Stomach smooth muscle (tissue), 2 donors: ENCODE data around the gene TIMM21.
A peak's percentile ranks its signal among the peaks of the same experiment; 100 is the strongest.

Source experiments
- H3K27ac ChIP-seq: one replicate; pipeline ENCODE4 v1.7.0; 2013; ENCODE audit warnings: mild to moderate bottlenecking, low read length, inconsistent platforms
- H3K27me3 ChIP-seq, 2 donors: one replicate each; pipeline ENCODE4 v1.7.0; 2013; ENCODE audit warnings: low read length in 2 of 2; ENCODE audit not compliant: insufficient read depth in 2 of 2, control insufficient read depth in 1 of 2
- H3K36me3 ChIP-seq, 2 donors: one replicate each; pipeline ENCODE4 v1.7.0; 2013; ENCODE audit warnings: low read length in 2 of 2; ENCODE audit not compliant: control insufficient read depth in 2 of 2, insufficient read depth in 2 of 2
- H3K4me1 ChIP-seq: one replicate; pipeline ENCODE4 v1.7.0; 2013; ENCODE audit warnings: low read length; ENCODE audit not compliant: control insufficient read depth, insufficient read depth
- H3K4me3 ChIP-seq, 2 donors: one replicate each; pipeline ENCODE4 v1.7.0; 2013; ENCODE audit warnings: low read length in 2 of 2
- H3K9ac ChIP-seq, 2 donors: one replicate each; pipeline ENCODE4 v1.7.0; 2013; ENCODE audit warnings: low read length in 2 of 2, mild to moderate bottlenecking in 1 of 2
- H3K9me3 ChIP-seq, 2 donors: one replicate each; pipeline ENCODE4 v1.7.0; 2013; ENCODE audit warnings: low read length in 2 of 2; ENCODE audit not compliant: control insufficient read depth in 2 of 2
- donor health status: healthy.
- donor health status: Pancreatic carcinoma.

TIMM21 gene

GRCh38 chr18:74171910-74172606, 23.7 kb downstream of the TIMM21 start:
- Histone ChIP-seq H3K27me3 (peaks cover 3 to 16% of the 10 kb centered on the region in 2 donors), H3K4me1 (no peaks in the 10 kb centered on the region), H3K9ac (peak overlapping the region; percentile 29 to 42), H3K27ac (no peak overlapping the region), H3K36me3 (no peaks in the 10 kb centered on the region), H3K9me3 (no peaks in the 10 kb centered on the region), H3K4me3 (peak overlapping the region; percentile 46 to 64)

- peak overlapping the region; percentile 46 to 64 for H3K4me3 ChIP-seq
- no peak overlapping the region for H3K9ac ChIP-seq
- H3K9me3 ChIP-seq, result no peaks in the 10 kb centered on the region
- no peak overlapping the region for H3K27ac ChIP-seq
- H3K27me3 ChIP-seq, result peaks cover 3 to 16% of the 10 kb centered on the region in 2 donors
- no peaks in the 10 kb centered on the region for H3K4me1 ChIP-seq
- no peaks in the 10 kb centered on the region for H3K36me3 ChIP-seq
Observed at GRCh38 chr18:74172697-74173433, 24.5 kb downstream of the TIMM21 start.

GRCh38 chr18:74173434-74173750, 25.1 kb downstream of the TIMM21 start:
- no peaks in the 10 kb centered on the region for H3K4me1 ChIP-seq
- no peaks in the 10 kb centered on the region for H3K9me3 ChIP-seq
- no peaks in the 10 kb centered on the region for H3K36me3 ChIP-seq
- H3K27ac ChIP-seq, result no peak overlapping the region
- H3K27me3 ChIP-seq, result peaks cover 3 to 16% of the 10 kb centered on the region in 2 donors
- H3K4me3 ChIP-seq, result no peak overlapping the region
- H3K9ac ChIP-seq, result no peak overlapping the region

- Histone ChIP-seq H3K27me3 (peaks cover 3 to 16% of the 10 kb centered on the region in 2 donors), H3K27ac (no peak overlapping the region), H3K9ac (no peak overlapping the region), H3K36me3 (no peaks in the 10 kb centered on the region), H3K4me1 (no peaks in the 10 kb centered on the region), H3K9me3 (no peaks in the 10 kb centered on the region), H3K4me3 (no peak overlapping the region)
Observed at GRCh38 chr18:74175658-74176057, 27.3 kb downstream of the TIMM21 start.

- Histone ChIP-seq H3K36me3 (no peaks in the 10 kb centered on the region), H3K9me3 (peaks cover 0 to 3% of the 10 kb centered on the region in 2 donors), H3K27me3 (peaks cover 0 to 13% of the 10 kb centered on the region in 2 donors), H3K4me1 (no peaks in the 10 kb centered on the region), H3K4me3 (no peak overlapping the region), H3K9ac (no peak overlapping the region), H3K27ac (no peak overlapping the region)
Observed at GRCh38 chr18:74178884-74179283, 30.6 kb downstream of the TIMM21 start.

- Histone ChIP-seq H3K27ac (no peak overlapping the region), H3K4me3 (no peak overlapping the region), H3K27me3 (peaks cover 0 to 11% of the 10 kb centered on the region in 2 donors), H3K9ac (no peak overlapping the region), H3K4me1 (no peaks in the 10 kb centered on the region), H3K9me3 (peaks cover 0 to 3% of the 10 kb centered on the region in 2 donors), H3K36me3 (no peaks in the 10 kb centered on the region)
Observed at GRCh38 chr18:74179623-74180199, 31.4 kb downstream of the TIMM21 start.

GRCh38 chr18:74182335-74182734, 34.0 kb downstream of the TIMM21 start:
- Histone ChIP-seq H3K27me3 (peaks cover 0 to 9% of the 10 kb centered on the region in 2 donors), H3K9me3 (peaks cover 0 to 3% of the 10 kb centered on the region in 2 donors), H3K36me3 (no peaks in the 10 kb centered on the region), H3K4me3 (no peak overlapping the region), H3K9ac (no peak overlapping the region), H3K27ac (no peak overlapping the region), H3K4me1 (no peaks in the 10 kb centered on the region)

- peaks cover 0 to 3% of the 10 kb centered on the region in 2 donors for H3K9me3 ChIP-seq
- H3K4me3 ChIP-seq, result no peak overlapping the region
- H3K9ac ChIP-seq, result no peak overlapping the region
- no peaks in the 10 kb centered on the region for H3K4me1 ChIP-seq
- peaks cover 0 to 9% of the 10 kb centered on the region in 2 donors for H3K27me3 ChIP-seq
- H3K27ac ChIP-seq, result no peak overlapping the region
- H3K36me3 ChIP-seq, result no peaks in the 10 kb centered on the region
Observed at GRCh38 chr18:74183130-74183529, 34.8 kb downstream of the TIMM21 start.

- no peak overlapping the region for H3K9ac ChIP-seq
- H3K9me3 ChIP-seq, result peaks cover 0 to 3% of the 10 kb centered on the region in 2 donors
- H3K36me3 ChIP-seq, result no peaks in the 10 kb centered on the region
- peaks cover 0 to 7% of the 10 kb centered on the region in 2 donors for H3K27me3 ChIP-seq
- H3K27ac ChIP-seq, result no peak overlapping the region
- H3K4me3 ChIP-seq, result no peak overlapping the region
- H3K4me1 ChIP-seq, result no peaks in the 10 kb centered on the region
Observed at GRCh38 chr18:74184875-74185274, 36.6 kb downstream of the TIMM21 start.

- Histone ChIP-seq H3K9ac (no peak overlapping the region), H3K27ac (no peak overlapping the region), H3K36me3 (no peaks in the 10 kb centered on the region), H3K9me3 (peaks cover 0 to 3% of the 10 kb centered on the region in 2 donors), H3K4me1 (no peaks in the 10 kb centered on the region), H3K4me3 (no peak overlapping the region), H3K27me3 (peaks cover 0 to 11% of the 10 kb centered on the region in 2 donors)
Observed at GRCh38 chr18:74185860-74186259, 37.5 kb downstream of the TIMM21 start.
